Endothelial cell of umbilical vein (primary cell): ENCODE measurements around the gene ZNF423. TPM values are rescaled to one million over a fixed set of nuclear protein-coding genes. Genes with fewer than 3 reads are reported as not detected.

Source experiments
- BruUV-seq: library from RNA; stranded (reverse); fragments of 400-500 nt; replicated peaks from 2 replicates; lab custom pipeline; 2021; lab: Mats Ljungman, UMichigan
- CTCF ChIA-PET: fragments of 300-600, 350-600 bp; sonication (Branson Sonifier 250); formaldehyde crosslinking; loops from one replicate; lab custom pipeline; 2021; ENCODE audit warnings: antibody characterized with exemption, inconsistent platforms; lab: Charles Lee
- POLR2A ChIA-PET: fragments of 300-600, 350-600 bp; sonication (Branson Sonifier 250); formaldehyde crosslinking; loops from one replicate; lab custom pipeline; 2021; ENCODE audit warnings: antibody characterized with exemption, inconsistent platforms; lab: Charles Lee
- DNase-seq: peaks from one replicate; pipeline ENCODE4 v3.0.0-alpha.2; 2011; ENCODE audit warnings: low read depth, low spot score
- FAIRE-seq: peaks from 2 replicates; lab custom pipeline; 2011; peaks lifted over from hg19 to GRCh38; lab: Jason Lieb, UNC
- H2AFZ ChIP-seq: 2 replicates; pipeline ENCODE4 v1.6.0; 2012; ENCODE audit warnings: low read depth, low read length, control low read depth, inconsistent platforms
- H3K27ac ChIP-seq: 2 replicates; pipeline ENCODE4 v1.5.1; 2011; ENCODE audit warnings: low read depth, mild to moderate bottlenecking, control low read depth, low read length, moderate library complexity; ENCODE audit not compliant: insufficient read depth
- H3K27me3 ChIP-seq, 2 experiments: 2 replicates each; pipeline versions ENCODE4 v1.6.0 to v1.6.1; 2011; ENCODE audit warnings: low read length in 2 of 2, mixed read lengths in 1 of 2; ENCODE audit not compliant: control insufficient read depth in 2 of 2, insufficient read depth in 2 of 2
- H3K36me3 ChIP-seq, 2 experiments: 2 replicates in 1 of 2; 3 replicates in 1 of 2; pipeline ENCODE4 v1.5.1; 2011; ENCODE audit warnings: low read length in 2 of 2, mild to moderate bottlenecking in 1 of 2, moderate library complexity in 1 of 2; ENCODE audit not compliant: control insufficient read depth in 2 of 2, insufficient read depth in 2 of 2; ENCODE audit errors: extremely low read depth in 1 of 2
- H3K4me1 ChIP-seq: 3 replicates; pipeline ENCODE4 v1.5.1; 2011; ENCODE audit warnings: mild to moderate bottlenecking, low read length; ENCODE audit not compliant: control insufficient read depth, insufficient read depth; ENCODE audit errors: extremely low read depth
- H3K4me2 ChIP-seq: 2 replicates; pipeline ENCODE4 v1.6.1; 2011; ENCODE audit warnings: low read length, control low read depth, mixed read lengths; ENCODE audit not compliant: insufficient read depth
- H3K4me3 ChIP-seq, 3 experiments: fragments of 200-600 bp in 1 of 3; sonication (generic), shearing (Covaris generic) in 1 of 3; replicated peaks in 1 of 3; 2 replicates each; pipeline ENCODE4 v1.5.1; 2011 to 2016; ENCODE audit warnings: control low read depth in 3 of 3, low read length in 3 of 3, mild to moderate bottlenecking in 2 of 3, inconsistent platforms in 1 of 3, low read depth in 1 of 3, moderate library complexity in 1 of 3; ENCODE audit not compliant: insufficient read depth in 1 of 3
- H3K79me2 ChIP-seq: 2 replicates; pipeline ENCODE4 v1.6.0; 2012; ENCODE audit warnings: low read length, inconsistent platforms; ENCODE audit not compliant: control insufficient read depth, insufficient read depth
- H3K9ac ChIP-seq: replicated peaks from 2 replicates; pipeline ENCODE3; 2011; ENCODE audit warnings: low read length, control low read depth; ENCODE audit not compliant: insufficient read depth; ENCODE audit errors: extremely low read depth
- H3K9me1 ChIP-seq: replicated peaks from 3 replicates; pipeline ENCODE4 v1.6.0; 2011; ENCODE audit warnings: mild to moderate bottlenecking, low read length; ENCODE audit not compliant: control insufficient read depth, insufficient read depth; ENCODE audit errors: extremely low read depth
- H3K9me3 ChIP-seq: replicated peaks from 2 replicates; pipeline ENCODE4 v1.5.1; 2012; ENCODE audit warnings: low read length, inconsistent platforms; ENCODE audit not compliant: control insufficient read depth, insufficient read depth
- H4K20me1 ChIP-seq: replicated peaks from 2 replicates; pipeline ENCODE3; 2011; ENCODE audit warnings: mild to moderate bottlenecking, low read length; ENCODE audit not compliant: control insufficient read depth, insufficient read depth; ENCODE audit errors: extremely low read depth
- EZH2 ChIP-seq: IDR thresholded peaks from 2 replicates; pipeline ENCODE4 v1.6.1; 2012; ENCODE audit warnings: borderline replicate concordance, low read depth, mild to moderate bottlenecking, moderate library complexity, low read length, inconsistent platforms; ENCODE audit not compliant: severe bottlenecking
- FOS ChIP-seq: IDR thresholded peaks from 2 replicates; pipeline ENCODE4 v1.6.1; 2011; ENCODE audit warnings: mild to moderate bottlenecking, low read length, moderate library complexity, borderline replicate concordance; ENCODE audit not compliant: insufficient read depth
- GATA2 ChIP-seq: IDR thresholded peaks from 2 replicates; pipeline ENCODE4 v1.7.0; 2011; ENCODE audit warnings: low read depth, mild to moderate bottlenecking, moderate library complexity, mixed read lengths, low read length; ENCODE audit not compliant: insufficient read length, insufficient read depth
- JUN ChIP-seq: IDR thresholded peaks from 2 replicates; pipeline ENCODE4 v1.6.1; 2011; ENCODE audit warnings: borderline replicate concordance, low read depth; ENCODE audit not compliant: insufficient read length, insufficient read depth
- MAX ChIP-seq: IDR thresholded peaks from 2 replicates; pipeline ENCODE4 v1.6.1; 2011; ENCODE audit not compliant: insufficient read depth, insufficient read length
- MYC ChIP-seq: IDR thresholded peaks from one replicate; pipeline ENCODE4 v1.6.1; 2011; ENCODE audit warnings: mild to moderate bottlenecking, low read depth, low read length
- POLR2A ChIP-seq: IDR thresholded peaks from 2 replicates; pipeline ENCODE4 v1.6.1; 2012; ENCODE audit warnings: low read depth, mild to moderate bottlenecking, control low read depth, low read length
- POLR2AphosphoS5 ChIP-seq: IDR thresholded peaks from 2 replicates; pipeline ENCODE4 v1.6.1; 2012; ENCODE audit warnings: low read depth, mild to moderate bottlenecking, control low read depth, low read length, moderate library complexity; ENCODE audit not compliant: insufficient read depth
- dilution Hi-C: fragments of 300-500 bp; cut with MboI; formaldehyde crosslinking; loops from one replicate; pipeline ENCODE4 v1.15.0; 2019; ENCODE audit warnings: low sequenced_read_pairs; ENCODE audit not compliant: extremely low pct_ligation_motif_present
- intact Hi-C: fragments of 100-400 bp; cut with micrococcal nuclease; formaldehyde crosslinking; loops from one replicate; pipeline ENCODE4 v1.10.0; 2022
- polyA plus RNA-seq, 4 experiments: library from polyadenylated mRNA; depleted of rRNA in 3 of 4; stranded (reverse) in 3 of 4; unstranded in 1 of 4; fragments of >200 nt; gene quantifications; 2 replicates each; pipeline versions ENCODE4 v1.2.1 to v1.2.3, GENCODE V29; 2011 to 2012; ENCODE audit warnings: missing spikeins in 1 of 4
- total RNA-seq: library from RNA; stranded (reverse); gene quantifications from 2 replicates; pipeline ENCODE4 v1.2.3, GENCODE V29; 2021
- TF ChIP-seq, protein P1 (sequence below), 2 donors: IDR thresholded peaks; 1 replicate in 1 of 2; 2 replicates in 1 of 2; pipeline ENCODE4 v1.5.1; 2011; ENCODE audit warnings: low read length in 2 of 2, mild to moderate bottlenecking in 2 of 2, moderate library complexity in 2 of 2, control low read depth in 1 of 2, inconsistent platforms in 1 of 2, low read depth in 1 of 2; ENCODE audit not compliant: insufficient read depth in 1 of 2; ENCODE audit errors: extremely low read depth in 1 of 2

ZNF423 gene
- total and polyA plus RNA-seq, 2 donors (not counting 3 experiments of a cell fraction or from before 2014, with no cell fraction given): 2.2 to 8.1 TPM

GRCh38 chr16:49776734-49777133, 79.2 kb downstream of the ZNF423 start:
- DNase-seq (no peak), FAIRE-seq (no peak)
- Histone ChIP-seq H3K79me2 (no peaks in the 10 kb centered on the region), H2AFZ (no peak overlapping the region), H3K4me1 (peaks cover 2% of the 10 kb centered on the region), H4K20me1 (no peaks in the 10 kb centered on the region), H3K27me3 (no peaks in the 10 kb centered on the region), H3K9me3 (no peaks in the 10 kb centered on the region), H3K9me1 (no peaks in the 10 kb centered on the region), H3K4me3 (no peak overlapping the region), H3K27ac (no peak overlapping the region), H3K36me3 (no peaks in the 10 kb centered on the region), H3K4me2 (no peak overlapping the region), H3K9ac (no peak overlapping the region)
- POLR2A ChIA-PET: no interaction called here
- no TSS peak for BruUV-seq
- CTCF ChIA-PET: interaction anchor here (1.0 to 1.6 kb wide), 4 partner anchors 15 to 181 kb away, joined by 3 to 4 read pairs (median 3); no protein-coding TSS in a partner anchor
- TF ChIP-seq JUN (no peak), GATA2 (no peak), POLR2AphosphoS5 (no peak), POLR2A (no peak), FOS (no peak), EZH2 (no peak), MYC (no peak), MAX (no peak)
- TF ChIP-seq, protein P1, sequence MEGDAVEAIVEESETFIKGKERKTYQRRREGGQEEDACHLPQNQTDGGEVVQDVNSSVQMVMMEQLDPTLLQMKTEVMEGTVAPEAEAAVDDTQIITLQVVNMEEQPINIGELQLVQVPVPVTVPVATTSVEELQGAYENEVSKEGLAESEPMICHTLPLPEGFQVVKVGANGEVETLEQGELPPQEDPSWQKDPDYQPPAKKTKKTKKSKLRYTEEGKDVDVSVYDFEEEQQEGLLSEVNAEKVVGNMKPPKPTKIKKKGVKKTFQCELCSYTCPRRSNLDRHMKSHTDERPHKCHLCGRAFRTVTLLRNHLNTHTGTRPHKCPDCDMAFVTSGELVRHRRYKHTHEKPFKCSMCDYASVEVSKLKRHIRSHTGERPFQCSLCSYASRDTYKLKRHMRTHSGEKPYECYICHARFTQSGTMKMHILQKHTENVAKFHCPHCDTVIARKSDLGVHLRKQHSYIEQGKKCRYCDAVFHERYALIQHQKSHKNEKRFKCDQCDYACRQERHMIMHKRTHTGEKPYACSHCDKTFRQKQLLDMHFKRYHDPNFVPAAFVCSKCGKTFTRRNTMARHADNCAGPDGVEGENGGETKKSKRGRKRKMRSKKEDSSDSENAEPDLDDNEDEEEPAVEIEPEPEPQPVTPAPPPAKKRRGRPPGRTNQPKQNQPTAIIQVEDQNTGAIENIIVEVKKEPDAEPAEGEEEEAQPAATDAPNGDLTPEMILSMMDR (IDR thresholded peaks at IDR 0.05; ENCODE audit: extremely low read depth in 1 of 2, insufficient read depth in 1 of 2, low read depth in 1 of 2, low read length in 2 of 2): no peak
- intact Hi-C loops: loop anchor here (2.0 kb wide), 1 partner anchor 78 kb away; no protein-coding TSS in a partner anchor
- dilution Hi-C loops: no loop called here
